ENCODE results near the gene TAOK1.

- no peak for TF ChIP-seq CTCF (IDR thresholded peaks at IDR 0.05; ENCODE audit: insufficient read depth, low read length)
- TF ChIP-seq POLR2AphosphoS5 (IDR thresholded peaks at IDR 0.05; ENCODE audit: low read depth): no peak
Observed at GRCh38 chr17:29461483-29462206, 71.5 kb downstream of the TAOK1 start.

All from HL-60 (cell line).